BLaER1 (cell line): ENCODE measurements around the gene PELI2.
A peak's percentile ranks its signal among the peaks of the same experiment; 100 is the strongest.

ENCODE experiments used
- H3K27ac ChIP-seq: shearing (Covaris generic); formaldehyde crosslinking; 2 replicates; pipeline ENCODE4 v1.8.1; 2022
- H3K27me3 ChIP-seq: shearing (Covaris generic); formaldehyde crosslinking; 2 replicates; pipeline ENCODE4 v1.8.1; 2022
- H3K36me3 ChIP-seq: shearing (Covaris generic); formaldehyde crosslinking; 2 replicates; pipeline ENCODE4 v1.8.1; 2022
- H3K4me1 ChIP-seq: shearing (Covaris generic); formaldehyde crosslinking; 2 replicates; pipeline ENCODE4 v1.8.1; 2022
- H3K4me2 ChIP-seq: shearing (Covaris generic); formaldehyde crosslinking; 2 replicates; pipeline ENCODE4 v1.8.1; 2022
- H3K4me3 ChIP-seq: shearing (Covaris generic); formaldehyde crosslinking; 2 replicates; pipeline ENCODE4 v1.8.1; 2022
- H3K9ac ChIP-seq: shearing (Covaris generic); formaldehyde crosslinking; 2 replicates; pipeline ENCODE4 v1.8.1; 2022
- H3K9me3 ChIP-seq: shearing (Covaris generic); formaldehyde crosslinking; 2 replicates; pipeline ENCODE4 v1.8.1; 2022
- H4K20me1 ChIP-seq: shearing (Covaris generic); formaldehyde crosslinking; 2 replicates; pipeline ENCODE4 v1.8.1; 2022
- Cebpa-rat ChIP-seq: shearing (Covaris generic); IDR thresholded peaks from 2 replicates; pipeline ENCODE4 v1.8.1; 2022

PELI2 gene

DNA sequence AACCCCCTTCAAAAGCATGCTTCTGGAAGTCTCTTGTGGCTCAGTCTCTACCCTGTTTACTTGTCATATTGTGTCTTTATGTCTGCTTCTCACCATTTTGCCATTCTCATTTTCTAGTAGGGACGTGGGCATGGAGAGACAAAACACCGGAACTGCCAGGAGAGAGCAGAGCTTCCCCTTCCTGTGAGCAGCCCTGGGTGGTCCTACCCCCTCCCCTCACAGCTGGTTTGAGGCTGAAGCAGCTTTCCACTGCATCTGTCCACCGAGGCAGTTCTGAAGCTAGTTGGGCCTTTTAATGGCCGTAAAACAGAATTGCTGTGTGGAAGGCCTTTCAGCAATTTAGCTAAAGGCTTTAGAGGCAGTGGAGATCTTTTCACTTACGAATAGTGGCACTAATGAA, 77.0 kb downstream of the PELI2 start:
- Histone ChIP-seq H4K20me1 (no peaks in the 10 kb centered on the region), H3K27me3 (no peaks in the 10 kb centered on the region), H3K36me3 (peaks cover 22% of the 10 kb centered on the region), H3K4me2 (peak overlapping the region; percentile 91), H3K9ac (peak overlapping the region; percentile 74), H3K9me3 (peaks cover 6% of the 10 kb centered on the region; the same call in 1 of the 2 replicates), H3K4me1 (peaks cover 78% of the 10 kb centered on the region), H3K4me3 (peak overlapping the region; percentile 55), H3K27ac (peak overlapping the region; percentile 86)
- TF ChIP-seq Cebpa-rat = no peak

DNA sequence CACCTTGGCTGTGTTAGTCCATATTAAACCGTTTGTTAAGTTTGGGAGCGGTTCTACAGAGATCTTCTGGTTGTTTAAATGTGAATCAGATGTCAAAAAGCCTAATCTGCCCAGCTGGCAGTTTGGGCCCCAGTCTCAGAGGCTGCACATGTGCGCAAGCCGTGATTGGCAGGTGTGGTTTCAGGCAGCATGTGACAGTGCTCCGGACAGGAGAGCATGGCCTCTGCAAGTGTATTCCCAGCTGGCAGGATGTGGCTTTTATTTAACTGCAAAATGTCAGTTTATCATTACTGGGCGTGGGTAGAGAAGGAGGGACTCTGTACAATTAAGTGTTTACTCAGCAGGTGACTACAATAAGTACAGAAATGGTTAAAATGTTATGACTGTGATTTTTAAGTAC, 77.5 kb downstream of the PELI2 start:
- H3K27ac ChIP-seq = peak overlapping the region; percentile 86
- H3K36me3 ChIP-seq = peaks cover 26% of the 10 kb centered on the region
- peak overlapping the region; percentile 74 for H3K9ac ChIP-seq
- no peaks in the 10 kb centered on the region for H4K20me1 ChIP-seq
- H3K9me3 ChIP-seq = peaks cover 10% of the 10 kb centered on the region; the same call in 1 of the 2 replicates
- no peaks in the 10 kb centered on the region for H3K27me3 ChIP-seq
- TF ChIP-seq Cebpa-rat = no peak
- H3K4me3 ChIP-seq = peak overlapping the region; percentile 55
- H3K4me2 ChIP-seq = peak overlapping the region; percentile 91
- H3K4me1 ChIP-seq = peaks cover 82% of the 10 kb centered on the region

DNA sequence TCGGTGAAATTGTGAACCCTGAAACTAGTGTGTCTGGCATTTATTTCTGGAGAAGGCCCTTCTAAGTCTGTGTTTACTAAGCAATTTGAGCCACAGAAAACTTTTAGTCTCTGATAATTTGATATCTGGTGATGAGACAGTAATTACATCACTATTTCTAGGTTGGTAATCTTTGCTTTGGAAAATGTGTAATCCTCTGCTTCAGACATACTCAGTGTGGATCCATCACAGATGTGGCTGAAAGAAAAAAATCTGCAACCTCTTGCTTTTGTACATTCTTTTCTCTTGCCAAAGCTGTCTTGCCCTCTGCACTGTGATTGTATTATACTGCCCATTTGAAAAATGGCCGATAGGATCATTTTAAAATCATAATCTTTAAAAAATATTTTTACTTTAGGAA, 78.1 kb downstream of the PELI2 start:
- Histone ChIP-seq H3K9ac (peak overlapping the region; percentile 74), H3K36me3 (peaks cover 26% of the 10 kb centered on the region), H3K9me3 (peaks cover 16% of the 10 kb centered on the region), H3K4me2 (peak overlapping the region; percentile 91), H3K27ac (peak overlapping the region; percentile 86), H3K4me1 (peaks cover 82% of the 10 kb centered on the region), H4K20me1 (no peaks in the 10 kb centered on the region), H3K4me3 (peak overlapping the region; percentile 53), H3K27me3 (no peaks in the 10 kb centered on the region)
- no peak for TF ChIP-seq Cebpa-rat

DNA sequence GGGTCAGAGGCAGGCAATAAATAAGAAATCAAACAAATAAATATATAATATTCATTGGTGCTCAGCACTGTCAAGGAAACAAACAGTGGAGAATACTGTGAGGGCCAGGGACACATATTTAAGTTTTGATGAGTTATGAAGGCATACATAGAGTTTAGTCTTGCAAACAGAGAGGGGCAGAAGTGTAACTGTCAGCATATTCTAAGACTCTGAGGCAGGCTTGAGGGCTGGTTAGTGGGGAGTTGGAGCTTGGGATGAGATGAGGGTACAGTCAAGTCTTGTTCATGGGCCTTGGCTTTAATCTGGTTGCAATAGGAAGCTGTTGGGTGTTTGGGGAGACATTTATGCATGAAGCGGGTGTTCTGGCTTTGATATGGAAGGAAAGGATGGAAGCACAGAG, 78.9 kb downstream of the PELI2 start:
- peaks cover 25% of the 10 kb centered on the region for H3K9me3 ChIP-seq
- H3K27ac ChIP-seq = peak overlapping the region; percentile 86
- peaks cover 82% of the 10 kb centered on the region for H3K4me1 ChIP-seq
- no peak for TF ChIP-seq Cebpa-rat
- no peaks in the 10 kb centered on the region for H3K27me3 ChIP-seq
- H3K4me3 ChIP-seq = no peak overlapping the region
- peaks cover 31% of the 10 kb centered on the region for H3K36me3 ChIP-seq
- H3K4me2 ChIP-seq = peak overlapping the region; percentile 91
- H3K9ac ChIP-seq = no peak overlapping the region
- no peaks in the 10 kb centered on the region for H4K20me1 ChIP-seq

- Histone ChIP-seq H3K36me3 (peaks cover 37% of the 10 kb centered on the region), H3K4me1 (peaks cover 70% of the 10 kb centered on the region), H3K9me3 (peaks cover 31% of the 10 kb centered on the region), H3K9ac (no peak overlapping the region), H3K4me3 (no peak overlapping the region), H3K4me2 (peak overlapping the region; percentile 32; the same call in 1 of the 2 replicates), H3K27ac (peak overlapping the region; percentile 86; the same call in 1 of the 2 replicates), H3K27me3 (no peaks in the 10 kb centered on the region), H4K20me1 (no peaks in the 10 kb centered on the region)
- TF ChIP-seq Cebpa-rat = no peak
Measured at GRCh38 chr14:56198438-56198837, 80.2 kb downstream of the PELI2 start.

DNA sequence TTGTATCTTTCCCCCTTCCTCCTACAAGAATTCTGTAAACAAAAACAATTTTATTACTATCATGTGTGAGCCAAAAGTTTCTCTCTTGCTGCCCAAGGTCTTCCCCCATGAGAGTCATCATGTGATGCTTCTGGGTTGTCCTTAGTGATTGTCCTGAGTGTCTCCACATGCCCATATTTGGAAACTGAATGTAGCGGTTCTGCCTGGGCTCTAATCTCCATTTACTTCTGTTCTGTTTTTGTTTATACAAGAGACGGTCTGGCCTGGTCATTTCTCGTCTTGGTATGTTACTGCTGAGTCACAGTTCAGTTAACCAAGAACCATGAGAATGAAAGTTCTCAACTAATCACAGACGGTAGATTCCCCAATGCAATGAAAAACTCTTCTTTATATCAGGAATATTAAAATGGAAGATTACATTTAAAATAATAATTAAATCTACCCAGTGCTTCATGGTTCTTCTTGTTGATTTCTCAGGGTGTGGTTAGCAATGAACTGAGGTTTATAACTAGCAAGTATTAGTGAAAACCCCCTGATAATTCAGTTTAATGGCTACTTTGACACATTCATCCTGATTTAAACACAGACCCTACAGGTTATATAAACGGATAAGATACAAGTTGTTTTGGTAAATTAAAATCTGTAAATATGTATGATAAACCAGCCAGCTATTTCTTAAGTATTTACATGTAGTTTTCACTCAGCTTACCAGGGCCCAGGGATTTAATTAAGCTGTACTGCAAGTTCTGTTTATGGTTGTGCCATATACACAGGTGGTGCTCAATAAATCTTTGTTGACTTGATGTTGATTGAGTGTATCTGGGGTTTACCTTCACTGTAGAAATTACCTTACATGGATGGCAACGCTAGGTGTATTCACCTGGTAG, 81.1 kb downstream of the PELI2 start:
- no peak for TF ChIP-seq Cebpa-rat
- Histone ChIP-seq H3K36me3 (peaks cover 44% of the 10 kb centered on the region), H3K4me3 (no peak overlapping the region), H3K9me3 (peaks cover 40% of the 10 kb centered on the region), H4K20me1 (no peaks in the 10 kb centered on the region), H3K9ac (no peak overlapping the region), H3K4me1 (peaks cover 62% of the 10 kb centered on the region), H3K27ac (no peak overlapping the region), H3K4me2 (peak overlapping the region; percentile 7), H3K27me3 (no peaks in the 10 kb centered on the region)

- Histone ChIP-seq H4K20me1 (peaks cover 3% of the 10 kb centered on the region), H3K27ac (no peak overlapping the region), H3K4me3 (no peak overlapping the region), H3K36me3 (peaks cover 44% of the 10 kb centered on the region), H3K4me1 (peaks cover 62% of the 10 kb centered on the region), H3K9me3 (peaks cover 44% of the 10 kb centered on the region), H3K27me3 (no peaks in the 10 kb centered on the region), H3K9ac (no peak overlapping the region), H3K4me2 (peak overlapping the region; percentile 7)
- no peak for TF ChIP-seq Cebpa-rat
Measured at GRCh38 chr14:56199982-56200577, 81.9 kb downstream of the PELI2 start.

DNA sequence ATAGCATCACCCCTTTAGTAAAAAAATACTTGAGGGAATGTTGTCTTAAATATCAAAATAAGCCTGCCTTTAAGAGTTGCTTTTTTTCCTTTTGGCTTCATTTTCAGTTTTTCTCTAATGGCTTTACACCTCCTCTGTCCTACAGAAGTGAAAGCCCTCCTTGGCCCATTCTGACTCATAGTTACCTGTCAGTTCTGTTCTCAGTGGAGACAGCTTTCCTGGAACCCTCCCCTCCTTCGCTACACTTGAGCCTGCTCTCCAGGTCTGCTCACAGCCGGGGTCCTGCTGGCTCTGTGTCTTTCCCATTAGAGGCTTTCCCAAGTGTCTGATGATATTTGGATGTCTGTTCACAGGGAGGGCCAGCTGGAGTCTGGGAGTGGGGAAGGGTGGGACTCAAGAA, 84.0 kb downstream of the PELI2 start:
- H3K36me3 ChIP-seq = peaks cover 44% of the 10 kb centered on the region
- H3K27ac ChIP-seq = no peak overlapping the region
- peaks cover 59% of the 10 kb centered on the region for H3K4me1 ChIP-seq
- H4K20me1 ChIP-seq = peaks cover 13% of the 10 kb centered on the region
- H3K4me2 ChIP-seq = no peak overlapping the region
- H3K9me3 ChIP-seq = peaks cover 44% of the 10 kb centered on the region
- no peak overlapping the region for H3K4me3 ChIP-seq
- TF ChIP-seq Cebpa-rat = no peak
- H3K27me3 ChIP-seq = no peaks in the 10 kb centered on the region
- H3K9ac ChIP-seq = no peak overlapping the region

DNA sequence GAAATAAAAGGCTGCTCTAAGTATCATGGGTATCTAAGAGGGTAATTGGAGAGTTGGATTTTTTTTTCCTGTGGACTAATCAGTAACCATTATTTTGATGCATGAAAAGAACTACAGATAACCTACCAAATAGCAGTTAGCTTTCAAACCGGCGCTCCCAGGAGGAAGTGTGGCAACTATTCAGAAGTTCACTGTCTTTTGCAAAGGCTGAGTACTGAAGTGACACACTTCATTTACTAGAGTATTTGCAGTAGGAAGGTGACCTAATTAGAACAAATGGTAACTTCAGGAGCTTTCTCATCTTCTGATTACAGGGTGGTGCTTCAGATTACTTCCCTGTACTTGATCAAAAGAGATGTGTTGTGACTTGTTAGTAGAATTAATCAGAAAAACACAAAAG, 87.7 kb downstream of the PELI2 start:
- Histone ChIP-seq H3K4me1 (peaks cover 49% of the 10 kb centered on the region), H3K4me2 (peak overlapping the region; percentile 83), H3K9ac (peak overlapping the region; percentile 40; the same call in 1 of the 2 replicates), H3K36me3 (peaks cover 30% of the 10 kb centered on the region), H3K9me3 (peaks cover 31% of the 10 kb centered on the region), H3K4me3 (no peak overlapping the region), H3K27me3 (no peaks in the 10 kb centered on the region), H3K27ac (peak overlapping the region; percentile 52), H4K20me1 (peaks cover 40% of the 10 kb centered on the region)
- TF ChIP-seq Cebpa-rat = no peak

DNA sequence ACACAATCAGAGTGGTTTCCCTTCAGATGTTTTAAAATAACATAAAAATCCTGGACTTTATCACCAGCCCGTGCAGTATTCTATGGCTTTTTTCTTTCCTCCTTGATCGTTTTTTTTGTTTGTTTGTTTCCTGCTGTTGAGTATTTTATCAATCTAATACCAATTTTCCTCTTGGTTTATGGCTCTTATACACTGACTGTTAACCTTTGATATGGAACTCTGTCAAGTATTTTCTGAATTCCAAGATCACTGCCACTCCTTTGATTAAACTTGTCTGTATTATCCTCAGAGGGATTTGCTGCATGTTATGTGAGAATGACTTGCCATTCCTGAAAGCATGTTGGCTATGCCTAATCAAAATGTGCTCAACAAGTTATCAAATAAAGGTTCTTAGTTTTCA, 88.4 kb downstream of the PELI2 start:
- H3K27me3 ChIP-seq = no peaks in the 10 kb centered on the region
- no peak for TF ChIP-seq Cebpa-rat
- no peak overlapping the region for H3K27ac ChIP-seq
- H3K4me1 ChIP-seq = peaks cover 56% of the 10 kb centered on the region
- peaks cover 24% of the 10 kb centered on the region for H3K9me3 ChIP-seq
- peaks cover 23% of the 10 kb centered on the region; the same call in 1 of the 2 replicates for H3K36me3 ChIP-seq
- peaks cover 47% of the 10 kb centered on the region for H4K20me1 ChIP-seq
- H3K4me3 ChIP-seq = no peak overlapping the region
- H3K4me2 ChIP-seq = peak overlapping the region; percentile 83; the same call in 1 of the 2 replicates
- H3K9ac ChIP-seq = no peak overlapping the region
